GM23338 (cell line): ENCODE results near the gene PARP6.

Source experiments
- CTCF ChIP-seq, 2 experiments: fragments of 200-600 bp in 1 of 2; sonication (generic) in 1 of 2; conservative IDR thresholded peaks; 2 replicates each; pipeline versions ENCODE4 v1.5.1 to v1.6.1; 2016 to 2017; ENCODE audit warnings: antibody characterized with exemption in 2 of 2, low read depth in 2 of 2, mild to moderate bottlenecking in 2 of 2, moderate library complexity in 1 of 2
- ETS1 ChIP-seq: IDR thresholded peaks from 2 replicates; pipeline ENCODE4 v1.6.1; 2016; ENCODE audit warnings: antibody characterized with exemption
- EZH2 ChIP-seq: fragments of 200-600 bp; sonication (generic); IDR thresholded peaks from one replicate; pipeline ENCODE4 v1.8.0; 2017; ENCODE audit warnings: antibody characterized with exemption, mild to moderate bottlenecking, low read depth; ENCODE audit not compliant: unreplicated experiment
- EZH2phosphoT487 ChIP-seq: fragments of 200-600 bp; sonication (generic); IDR thresholded peaks from one replicate; pipeline ENCODE4 v1.8.1; 2018; ENCODE audit warnings: antibody characterized with exemption; ENCODE audit not compliant: unreplicated experiment
- POLR2AphosphoS5 ChIP-seq: IDR thresholded peaks from 2 replicates; pipeline ENCODE4 v1.6.1; 2016; ENCODE audit warnings: antibody characterized with exemption, low read depth
- REST ChIP-seq: IDR thresholded peaks from one replicate; pipeline ENCODE4 v1.6.1; 2018; ENCODE audit warnings: antibody characterized with exemption; ENCODE audit not compliant: unreplicated experiment
- ZNF331 ChIP-seq: fragments of 250-450 bp; sonication (Bioruptor Pico); IDR thresholded peaks from 2 replicates; pipeline ENCODE4 v1.5.0; 2020; ENCODE audit warnings: low read depth, mild to moderate bottlenecking, moderate library complexity

GRCh38 chr15:72195101-72195511, 77.2 kb downstream of the PARP6 start:
- TF ChIP-seq CTCF (conservative IDR thresholded peaks at IDR 0.05; ENCODE audit: low read depth in 2 of 2), result no peak
- TF ChIP-seq ETS1, result no peak
- TF ChIP-seq EZH2, result no peak
- TF ChIP-seq EZH2phosphoT487, result no peak
- TF ChIP-seq POLR2AphosphoS5, result no peak
- no peak for TF ChIP-seq ZNF331 (CRISPR knock-in tag)
- no peak for TF ChIP-seq REST
